Duodenal mucosa (tissue), 2 donors: Measurements from ENCODE around the gene GOLGA6L25.
"Not testable (repeated sequence)": the region's sequence is repeated elsewhere in the genome, so short reads cannot be mapped to it uniquely, and the experiment has no call there.

ENCODE experiments used
- H3K27ac ChIP-seq: one replicate; pipeline ENCODE4 v1.7.0; 2013; ENCODE audit warnings: low read depth, low read length
- H3K27me3 ChIP-seq, 2 donors: one replicate each; pipeline ENCODE4 v1.7.0; 2013; ENCODE audit warnings: low read length in 2 of 2, control low read depth in 1 of 2; ENCODE audit not compliant: insufficient read depth in 2 of 2, control insufficient read depth in 1 of 2
- H3K36me3 ChIP-seq, 2 donors: one replicate each; pipeline ENCODE4 v1.7.0; 2013; ENCODE audit warnings: low read length in 2 of 2, control low read depth in 1 of 2; ENCODE audit not compliant: insufficient read depth in 2 of 2, control insufficient read depth in 1 of 2
- H3K4me1 ChIP-seq, 2 donors: one replicate each; pipeline ENCODE4 v1.7.0; 2013; ENCODE audit warnings: low read length in 2 of 2, control low read depth in 1 of 2; ENCODE audit not compliant: insufficient read depth in 2 of 2, control insufficient read depth in 1 of 2
- H3K4me3 ChIP-seq, 2 donors: one replicate each; pipeline ENCODE4 v1.7.0; 2013; ENCODE audit warnings: low read length in 2 of 2, low read depth in 1 of 2
- H3K9ac ChIP-seq, 2 donors: one replicate each; pipeline ENCODE4 v1.7.0; 2013; ENCODE audit warnings: low read length in 2 of 2, low read depth in 1 of 2
- H3K9me3 ChIP-seq, 2 donors: one replicate each; pipeline ENCODE4 v1.7.0; 2013; ENCODE audit warnings: low read length in 2 of 2, control low read depth in 1 of 2; ENCODE audit not compliant: control insufficient read depth in 1 of 2

Gene GOLGA6L25

GRCh38 chr15:28597471-28597870, 44.1 kb downstream of the GOLGA6L25 start:
- H3K27me3 ChIP-seq, H3K27ac ChIP-seq, H3K4me3 ChIP-seq, H3K9ac ChIP-seq, H3K36me3 ChIP-seq, H3K9me3 ChIP-seq, H3K4me1 ChIP-seq: not testable (repeated sequence)

- H3K36me3 ChIP-seq, H3K27ac ChIP-seq, H3K4me1 ChIP-seq, H3K9ac ChIP-seq, H3K4me3 ChIP-seq, H3K27me3 ChIP-seq, H3K9me3 ChIP-seq: not testable (repeated sequence)
These were observed 44.8 kb downstream of the GOLGA6L25 start for GRCh38 chr15:28598209-28598608.

GRCh38 chr15:28602152-28602551, 48.8 kb downstream of the GOLGA6L25 start:
- not testable (repeated sequence) for H3K36me3 ChIP-seq, H3K27ac ChIP-seq, H3K27me3 ChIP-seq, H3K4me3 ChIP-seq, H3K4me1 ChIP-seq, H3K9me3 ChIP-seq, H3K9ac ChIP-seq
